HG03135 (cell line): ENCODE data around the gene LAMTOR4.
"Not testable (repeated sequence)": the region's sequence is repeated elsewhere in the genome, so short reads cannot be mapped to it uniquely, and the experiment has no call there.

ENCODE experiments used
- ATAC-seq: cut with Tn5 transposase; IDR thresholded peaks from one replicate; pipeline ENCODE4 v1.9.1; 2021; ENCODE audit warnings: mild to moderate bottlenecking, moderate library complexity; ENCODE audit not compliant: unreplicated experiment

LAMTOR4 gene

GRCh38 chr7:100192969-100193368 lies 44.3 kb downstream of the LAMTOR4 start:
- no peak for ATAC-seq

GRCh38 chr7:100195222-100195621 lies 46.5 kb downstream of the LAMTOR4 start:
- ATAC-seq, result no peak

- not testable (repeated sequence) for ATAC-seq
Observed at GRCh38 chr7:100195901-100196322, 47.2 kb downstream of the LAMTOR4 start.

- no peak for ATAC-seq
Observed at GRCh38 chr7:100198266-100198665, 49.5 kb downstream of the LAMTOR4 start.

- ATAC-seq, result no peak
Observed at GRCh38 chr7:100200693-100201092, 52.0 kb downstream of the LAMTOR4 start.
